HepG2 (cell line): ENCODE data around the gene GUK1. TPM values are rescaled to one million over a fixed set of nuclear protein-coding genes. Genes with fewer than 3 reads are reported as not detected.
A peak's percentile ranks its signal among the peaks of the same experiment; 100 is the strongest.

Experiments used
- ARID5B ChIP-seq: IDR thresholded peaks from 2 replicates; pipeline ENCODE4 v1.4.0; 2020; ENCODE audit warnings: mild to moderate bottlenecking, missing genetic modification reagents
- ATF7-NPFF ChIP-seq: sonication (generic); formaldehyde crosslinking; IDR thresholded peaks from 2 replicates; pipeline ENCODE4 v1.8.1; 2023; ENCODE audit warnings: mild to moderate bottlenecking, low read depth, missing genetic modification reagents, moderate library complexity
- CCAR2 ChIP-seq: fragments of 200-400 bp; formaldehyde crosslinking; optimal IDR thresholded peaks from 2 replicates; pipeline ENCODE3; 2018; ENCODE audit warnings: low read depth, mild to moderate bottlenecking, low read length, moderate library complexity
- ELF4 ChIP-seq: sonication (generic); formaldehyde crosslinking; IDR thresholded peaks from 2 replicates; pipeline ENCODE4 v1.5.0; 2020; ENCODE audit warnings: missing genetic modification reagents, mild to moderate bottlenecking, moderate library complexity, borderline replicate concordance
- GATAD1 ChIP-seq: IDR thresholded peaks from 2 replicates; pipeline ENCODE4 v1.6.1; 2016; ENCODE audit warnings: missing genetic modification reagents, missing compliant biosample characterization
- HDAC2 ChIP-seq: sonication (generic); formaldehyde crosslinking; IDR thresholded peaks from 2 replicates; pipeline ENCODE4 v1.4.0; 2020; ENCODE audit warnings: missing genetic modification reagents
- IRF2 ChIP-seq: IDR thresholded peaks from 2 replicates; pipeline ENCODE4 v1.6.1; 2018; ENCODE audit warnings: missing genetic modification reagents, missing compliant biosample characterization
- MXI1 ChIP-seq: IDR thresholded peaks from 3 replicates; pipeline ENCODE4 v1.6.1; 2012; ENCODE audit warnings: low read depth, low read length, inconsistent platforms, borderline replicate concordance
- NFIB ChIP-seq: sonication (generic); formaldehyde crosslinking; IDR thresholded peaks from 2 replicates; pipeline ENCODE4 v1.9.0; 2021; ENCODE audit warnings: missing genetic modification reagents, mild to moderate bottlenecking, borderline replicate concordance
- NR2F2 ChIP-seq: IDR thresholded peaks from 2 replicates; pipeline ENCODE4 v1.6.1; 2012; ENCODE audit warnings: low read depth, inconsistent platforms, borderline replicate concordance
- PAWR ChIP-seq: sonication (generic); formaldehyde crosslinking; IDR thresholded peaks from 2 replicates; pipeline ENCODE4 v1.4.0; 2020; ENCODE audit warnings: missing genetic modification reagents, mild to moderate bottlenecking, borderline replicate concordance
- SP5 ChIP-seq: IDR thresholded peaks from 2 replicates; pipeline ENCODE4 v1.6.1; 2016; ENCODE audit warnings: low read depth, borderline replicate concordance
- TAF1 ChIP-seq: sonication (generic); formaldehyde crosslinking; IDR thresholded peaks from 2 replicates; pipeline ENCODE4 v1.4.0; 2020; ENCODE audit warnings: missing genetic modification reagents
- USF2 ChIP-seq, 2 experiments: sonication (generic) in 1 of 2; formaldehyde crosslinking in 1 of 2; IDR thresholded peaks; 2 replicates each; pipeline versions ENCODE4 v1.5.1 to v1.6.1; 2011 to 2020; ENCODE audit warnings: borderline replicate concordance in 1 of 2, low read depth in 1 of 2, low read length in 1 of 2, mild to moderate bottlenecking in 1 of 2, missing genetic modification reagents in 1 of 2, moderate library complexity in 1 of 2
- ZMAT3 ChIP-seq: sonication (generic); formaldehyde crosslinking; conservative IDR thresholded peaks from 2 replicates; pipeline ENCODE4 v1.7.0; 2021; ENCODE audit warnings: missing genetic modification reagents
- ZNF414 ChIP-seq: sonication (generic); formaldehyde crosslinking; IDR thresholded peaks from 2 replicates; pipeline ENCODE4 v1.5.0; 2020; ENCODE audit warnings: missing genetic modification reagents
- ZNF484 ChIP-seq: sonication (generic); formaldehyde crosslinking; IDR thresholded peaks from 2 replicates; pipeline ENCODE4 v1.5.1; 2020; ENCODE audit warnings: mild to moderate bottlenecking, low read depth, missing genetic modification reagents, borderline replicate concordance
- ZNF749 ChIP-seq: sonication (generic); formaldehyde crosslinking; IDR thresholded peaks from 2 replicates; pipeline ENCODE4 v1.8.0; 2022; ENCODE audit warnings: mild to moderate bottlenecking, missing genetic modification reagents, moderate library complexity, borderline replicate concordance
- ZNF773 ChIP-seq: sonication (generic); formaldehyde crosslinking; IDR thresholded peaks from 2 replicates; pipeline ENCODE4 v1.4.0; 2020; ENCODE audit warnings: missing genetic modification reagents, borderline replicate concordance
- ZNF775 ChIP-seq: sonication (generic); formaldehyde crosslinking; IDR thresholded peaks from 2 replicates; pipeline ENCODE4 v1.4.0; 2020; ENCODE audit warnings: missing genetic modification reagents, mild to moderate bottlenecking, moderate library complexity, borderline replicate concordance
- ZSCAN31 ChIP-seq: sonication (generic); formaldehyde crosslinking; IDR thresholded peaks from 2 replicates; pipeline ENCODE4 v1.5.0; 2020; ENCODE audit warnings: low read depth, mild to moderate bottlenecking, missing genetic modification reagents
- polyA plus RNA-seq, 8 experiments: library from polyadenylated mRNA; depleted of rRNA in 3 of 8; stranded (reverse) in 7 of 8; unstranded in 1 of 8; fragments of >200 nt; fragmentation: Illumina TruSeq in 4 of 8; extraction: Trizol in 4 of 8; gene quantifications; 2 replicates each; pipeline versions ENCODE4 v1.2.1 to v1.2.3, GENCODE V29; 2011 to 2016; ENCODE audit warnings: low read depth in 4 of 8, missing spikeins in 1 of 8, mixed read lengths in 1 of 8; ENCODE audit not compliant: insufficient read depth in 1 of 8
- total RNA-seq, 5 experiments: library from RNA; depleted of rRNA; stranded (reverse); fragments of >200 nt; fragmentation: Illumina TruSeq; extraction: Trizol; gene quantifications; 2 replicates each; pipeline ENCODE4 v1.2.3, GENCODE V29; 2016; ENCODE audit warnings: low read depth in 1 of 5
- TF ChIP-seq, protein P1 (sequence below): sonication (generic); formaldehyde crosslinking; IDR thresholded peaks from 2 replicates; pipeline ENCODE4 v1.4.0; 2020; ENCODE audit warnings: mild to moderate bottlenecking, missing genetic modification reagents
- TF ChIP-seq, protein P2 (sequence below): sonication (generic); formaldehyde crosslinking; IDR thresholded peaks from 2 replicates; pipeline ENCODE4 v1.8.1; 2023; ENCODE audit warnings: mild to moderate bottlenecking, missing genetic modification reagents

GUK1 gene
- total and polyA plus RNA-seq, 2 of the 13 experiments (the other 11 are each of a cell fraction or from before 2014, with no cell fraction given), result 116 to 154 TPM

GRCh38 chr1:228150120-228150460, 10.0 kb downstream of the GUK1 start (continued):
- TF ChIP-seq ZNF749 (CRISPR knock-in tag), result 0 out of 2 replicates have a peak, but pooled peaks have one; percentile 19
- TF ChIP-seq CCAR2, result no peak
- no peak for TF ChIP-seq NFIB (CRISPR knock-in tag)
- TF ChIP-seq IRF2, result no peak
- TF ChIP-seq NR2F2, result no peak
- TF ChIP-seq MXI1, result no peak
- no peak for TF ChIP-seq ELF4 (CRISPR knock-in tag)
- TF ChIP-seq ZSCAN31 (CRISPR knock-in tag), result no peak
- 0 out of 2 replicates have a peak, but pooled peaks have one; percentile 9 for TF ChIP-seq TAF1 (CRISPR knock-in tag)
- no peak for TF ChIP-seq ARID5B (CRISPR knock-in tag)
- no peak for TF ChIP-seq PAWR (CRISPR knock-in tag)
- TF ChIP-seq GATAD1 (CRISPR knock-in tag), result no peak
- no peak for TF ChIP-seq ATF7-NPFF
- TF ChIP-seq HDAC2, result no peak
- no peak for TF ChIP-seq ZMAT3 (CRISPR knock-in tag)
- no peak for TF ChIP-seq ZNF775 (CRISPR knock-in tag)
- no peak for TF ChIP-seq ZNF484 (CRISPR knock-in tag)
- TF ChIP-seq, protein P1, sequence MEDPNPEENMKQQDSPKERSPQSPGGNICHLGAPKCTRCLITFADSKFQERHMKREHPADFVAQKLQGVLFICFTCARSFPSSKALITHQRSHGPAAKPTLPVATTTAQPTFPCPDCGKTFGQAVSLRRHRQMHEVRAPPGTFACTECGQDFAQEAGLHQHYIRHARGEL (CRISPR knock-in tag), result no peak
- TF ChIP-seq ZNF414 (CRISPR knock-in tag), result no peak
- TF ChIP-seq ZNF773, result no peak
- no peak for TF ChIP-seq SP5 (CRISPR knock-in tag)
- no peak for TF ChIP-seq USF2 (IDR thresholded peaks at IDR 0.05; ENCODE audit: low read depth, low read length)
- TF ChIP-seq USF2 (CRISPR knock-in tag; IDR thresholded peaks at IDR 0.05; ENCODE audit: borderline replicate concordance), result no peak
- TF ChIP-seq, protein P2, sequence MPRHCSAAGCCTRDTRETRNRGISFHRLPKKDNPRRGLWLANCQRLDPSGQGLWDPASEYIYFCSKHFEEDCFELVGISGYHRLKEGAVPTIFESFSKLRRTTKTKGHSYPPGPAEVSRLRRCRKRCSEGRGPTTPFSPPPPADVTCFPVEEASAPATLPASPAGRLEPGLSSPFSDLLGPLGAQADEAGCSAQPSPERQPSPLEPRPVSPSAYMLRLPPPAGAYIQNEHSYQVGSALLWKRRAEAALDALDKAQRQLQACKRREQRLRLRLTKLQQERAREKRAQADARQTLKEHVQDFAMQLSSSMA (CRISPR knock-in tag), result no peak
